Renal pelvis (tissue), 4 donors: ENCODE data around the gene BCR. TPM values are rescaled to one million over a fixed set of nuclear protein-coding genes. Genes with fewer than 3 reads are reported as not detected.

Experiments used
- DNase-seq: peaks from one replicate; pipeline ENCODE4 v3.0.0-alpha.2; 2013
- polyA plus RNA-seq, 3 donors: library from polyadenylated mRNA; unstranded; fragments of 120-200 nt; gene quantifications; one replicate each; pipeline ENCODE4 v1.2.1, GENCODE V29; 2013; ENCODE audit not compliant: insufficient read length in 3 of 3

The BCR gene
- polyA plus RNA-seq, 3 donors, result 58.7 to 68.9 (median 61.1) TPM

- no peak for DNase-seq
Observed at GRCh38 chr22:23271597-23271908, 91.2 kb downstream of the BCR start.

GRCh38 chr22:23272371-23272770 lies 92.1 kb downstream of the BCR start:
- no peak for DNase-seq

- no peak for DNase-seq
Observed at GRCh38 chr22:23272834-23273233, 92.5 kb downstream of the BCR start.

- no peak for DNase-seq
Observed at GRCh38 chr22:23273445-23274145, 93.3 kb downstream of the BCR start.

GRCh38 chr22:23274146-23274526 lies 93.8 kb downstream of the BCR start:
- DNase-seq, result no peak

GRCh38 chr22:23274891-23275694 lies 94.8 kb downstream of the BCR start:
- DNase-seq, result no peak

GRCh38 chr22:23275751-23276150 lies 95.4 kb downstream of the BCR start:
- DNase-seq, result no peak

- DNase-seq, result no peak
Observed at GRCh38 chr22:23276656-23277582, 96.6 kb downstream of the BCR start.

- no peak for DNase-seq
Observed at GRCh38 chr22:23277583-23278295, 97.4 kb downstream of the BCR start.

GRCh38 chr22:23278883-23279675 lies 98.8 kb downstream of the BCR start:
- no peak for DNase-seq

GRCh38 chr22:23279781-23280180 lies 99.5 kb downstream of the BCR start:
- no peak for DNase-seq

GRCh38 chr22:23280356-23281052 lies 100.2 kb downstream of the BCR start:
- no peak for DNase-seq

GRCh38 chr22:23281053-23281405 lies 100.7 kb downstream of the BCR start:
- DNase-seq, result no peak

GRCh38 chr22:23281406-23282088 lies 101.2 kb downstream of the BCR start:
- DNase-seq, result peak; percentile 82

- no peak for DNase-seq
Observed at GRCh38 chr22:23282089-23282501, 101.8 kb downstream of the BCR start.

GRCh38 chr22:23282516-23282915 lies 102.2 kb downstream of the BCR start:
- DNase-seq, result no peak

- no peak for DNase-seq
Observed at GRCh38 chr22:23282986-23283385, 102.7 kb downstream of the BCR start.

- DNase-seq, result no peak
Observed at GRCh38 chr22:23283591-23284503, 103.5 kb downstream of the BCR start.
